Measurements from ENCODE around the gene CAMSAP1. TPM values are rescaled to one million over a fixed set of nuclear protein-coding genes. Genes with fewer than 3 reads are reported as not detected.

CAMSAP1 gene
- total and polyA plus RNA-seq, 10 of the 15 experiments (the other 5 are each of a cell fraction or from before 2014, with no cell fraction given) = 1.4 to 24.7 (median 8.0) TPM

GRCh38 chr9:135792268-135793128 is 114.8 kb downstream of the CAMSAP1 start:
- CTCF ChIA-PET = no interaction called here
- Histone ChIP-seq H3K27me3 (replicated peaks in 1 of 2; ENCODE audit: control insufficient read depth in 2 of 2, insufficient read depth in 2 of 2, low read length in 1 of 2) (no peaks in the 10 kb centered on the region), H3K9me3 (replicated peaks; ENCODE audit: control insufficient read depth, insufficient read depth, low read length) (no peaks in the 10 kb centered on the region), H3K4me1 (ENCODE audit: control insufficient read depth, insufficient read depth, low read length) (no peaks in the 10 kb centered on the region), H3K4me3 (no peak overlapping the region), H3K4me2 (ENCODE audit: control insufficient read depth, insufficient read depth) (no peak overlapping the region), H4K20me1 (ENCODE audit: control insufficient read depth, insufficient read depth) (no peaks in the 10 kb centered on the region), H3K27ac (ENCODE audit: control insufficient read depth, insufficient read depth) (no peak overlapping the region), H3K79me2 (ENCODE audit: control insufficient read depth, insufficient read depth, low read length) (no peaks in the 10 kb centered on the region), H3K36me3 (ENCODE audit: control insufficient read depth in 2 of 2, insufficient read depth in 2 of 2, low read length in 1 of 2) (no peaks in the 10 kb centered on the region), H3K9ac (ENCODE audit: control insufficient read depth, insufficient read depth, low read length) (no peak overlapping the region), H2AFZ (ENCODE audit: control insufficient read depth, low read depth, low read length) (no peak overlapping the region)
- no TSS peak for BruUV-seq (replicated peaks)
- in situ Hi-C loops (cut with MboI) = no loop called here
- no peak for DNase-seq (ENCODE audit: low read depth, low spot score)
- SMC1A ChIA-PET (ENCODE audit: uncharacterized antibody, unreplicated experiment) = no interaction called here
- ATAC-seq = no peak
- 51% methylated on average over 30 of the region's 31 CpGs for WGBS (ENCODE audit: insufficient coverage, insufficient replicate concordance, low lambda C conversion rate, missing lambda C conversion rate)
- FAIRE-seq = no peak
- intact Hi-C loops (cut with micrococcal nuclease; ENCODE audit: unreplicated experiment) = no loop called here
- RAD21 ChIA-PET (ENCODE audit: unreplicated experiment) = no interaction called here
- POLR2A ChIA-PET = no interaction called here
- TF ChIP-seq ZBTB40 (IDR thresholded peaks at IDR 0.05; ENCODE audit: borderline replicate concordance) = no peak
- no peak for TF ChIP-seq PBX3 (IDR thresholded peaks at IDR 0.05; ENCODE audit: insufficient replicate concordance, low read depth, low read length)
- TF ChIP-seq CEBPB (IDR thresholded peaks at IDR 0.05; ENCODE audit: borderline replicate concordance in 1 of 2, low read depth in 2 of 2, low read length in 2 of 2) = no peak
- no peak for TF ChIP-seq ZBTB11 (CRISPR knock-in tag; IDR thresholded peaks at IDR 0.05)
- no peak for TF ChIP-seq SUPT20H (IDR thresholded peaks at IDR 0.05; ENCODE audit: borderline replicate concordance, control insufficient read depth, low read depth, low read length)
- no peak for TF ChIP-seq RBBP5 (conservative IDR thresholded peaks at IDR 0.05)
- TF ChIP-seq SMAD5 (IDR thresholded peaks at IDR 0.05; ENCODE audit: low read depth) = no peak
- no peak for TF ChIP-seq SP1 (IDR thresholded peaks at IDR 0.05; ENCODE audit: low read depth, low read length)
- no peak for TF ChIP-seq PAX5 (IDR thresholded peaks at IDR 0.05; ENCODE audit: borderline replicate concordance, low read depth, low read length)
- no peak for TF ChIP-seq CHD4 (IDR thresholded peaks at IDR 0.05)
- no peak for TF ChIP-seq E4F1 (IDR thresholded peaks at IDR 0.05; ENCODE audit: borderline replicate concordance, partially characterized antibody)
- no peak for TF ChIP-seq HDGF (IDR thresholded peaks at IDR 0.05)
